GM21526 (cell line): ENCODE measurements around the gene HPS1.
A peak's percentile ranks its signal among the peaks of the same experiment; 100 is the strongest.

Experiments used
- ATAC-seq: cut with Tn5 transposase; IDR thresholded peaks from one replicate; pipeline ENCODE4 v1.9.1; 2021; ENCODE audit warnings: moderate library complexity; ENCODE audit not compliant: unreplicated experiment, low FRiP score

HPS1 gene

GRCh38 chr10:98416606-98417388, 29.9 kb downstream of the HPS1 start:
- no peak for ATAC-seq

- ATAC-seq, result no peak
These were observed 31.0 kb downstream of the HPS1 start for GRCh38 chr10:98415731-98416119.

- no peak for ATAC-seq
These were observed 31.6 kb downstream of the HPS1 start, which contains the start of gene PYROXD2 for GRCh38 chr10:98414932-98415730. TSS of gene PYROXD2 (minus strand) at chr10:98415182. CDS start at chr10:98415135, 47 bp downstream.

GRCh38 chr10:98414578-98414931, 32.2 kb downstream of the HPS1 start:
- no peak for ATAC-seq

- ATAC-seq, result no peak
These were observed 35.0 kb downstream of the HPS1 start for GRCh38 chr10:98411768-98412167.

GRCh38 chr10:98411166-98411565, 35.6 kb downstream of the HPS1 start:
- ATAC-seq, result no peak

- no peak for ATAC-seq
These were observed 36.0 kb downstream of the HPS1 start for GRCh38 chr10:98410759-98411158.

GRCh38 chr10:98410135-98410743, 36.5 kb downstream of the HPS1 start:
- ATAC-seq, result no peak

- no peak for ATAC-seq
These were observed 37.9 kb downstream of the HPS1 start for GRCh38 chr10:98408799-98409198.

- no peak for ATAC-seq
These were observed 38.9 kb downstream of the HPS1 start for GRCh38 chr10:98407744-98408241.

GRCh38 chr10:98407017-98407743, 39.6 kb downstream of the HPS1 start:
- ATAC-seq, result no peak

- ATAC-seq, result no peak
These were observed 41.3 kb downstream of the HPS1 start for GRCh38 chr10:98405422-98405821.

GRCh38 chr10:98404571-98405359, 42.0 kb downstream of the HPS1 start:
- peak; percentile 47 for ATAC-seq

GRCh38 chr10:98403812-98404504, 42.8 kb downstream of the HPS1 start:
- ATAC-seq, result peak; percentile 64

GRCh38 chr10:98402931-98403718, 43.6 kb downstream of the HPS1 start:
- ATAC-seq, result no peak

- ATAC-seq, result no peak
These were observed 44.3 kb downstream of the HPS1 start for GRCh38 chr10:98402478-98402877.

- no peak for ATAC-seq
These were observed 46.3 kb downstream of the HPS1 start for GRCh38 chr10:98400482-98400881.

GRCh38 chr10:98399784-98400183, 47.0 kb downstream of the HPS1 start:
- no peak for ATAC-seq
